NCI-H1092 (cell line): Measurements from ENCODE around the gene OPA1.

ENCODE experiments used
- DNase-seq: peaks from one replicate; lab custom pipeline; 2025; lab: John Stamatoyannopoulos, UW

OPA1 gene

GRCh38 chr3:193708270-193708669 is 115.3 kb downstream of the OPA1 start:
- DNase-seq, result no peak

- no peak for DNase-seq
Observed at GRCh38 chr3:193710286-193711165, 117.5 kb downstream of the OPA1 start.

- DNase-seq, result no peak
Observed at GRCh38 chr3:193711166-193711485, 118.1 kb downstream of the OPA1 start.

- no peak for DNase-seq
Observed at GRCh38 chr3:193711523-193711963, 118.5 kb downstream of the OPA1 start.

GRCh38 chr3:193711964-193712598 is 119.1 kb downstream of the OPA1 start:
- peak; percentile 96 for DNase-seq

- DNase-seq, result no peak
Observed at GRCh38 chr3:193712938-193713337, 119.9 kb downstream of the OPA1 start.

- no peak for DNase-seq
Observed at GRCh38 chr3:193714523-193715137, 121.6 kb downstream of the OPA1 start.

- no peak for DNase-seq
Observed at GRCh38 chr3:193716150-193716549, 123.1 kb downstream of the OPA1 start.

GRCh38 chr3:193719735-193720134 is 126.7 kb downstream of the OPA1 start:
- DNase-seq, result no peak

- DNase-seq, result no peak
Observed at GRCh38 chr3:193720169-193720568, 127.2 kb downstream of the OPA1 start.

- no peak for DNase-seq
Observed at GRCh38 chr3:193722566-193722965, 129.6 kb downstream of the OPA1 start.

- no peak for DNase-seq
Observed at GRCh38 chr3:193727089-193727488, 134.1 kb downstream of the OPA1 start.

GRCh38 chr3:193728429-193729087 is 135.6 kb downstream of the OPA1 start:
- DNase-seq, result no peak

GRCh38 chr3:193729088-193729465 is 136.1 kb downstream of the OPA1 start:
- no peak for DNase-seq

GRCh38 chr3:193729601-193730000 is 136.6 kb downstream of the OPA1 start:
- no peak for DNase-seq

- peak; percentile 28 for DNase-seq
Observed at GRCh38 chr3:193730511-193730910, 137.5 kb downstream of the OPA1 start.

GRCh38 chr3:193730976-193731375 is 138.0 kb downstream of the OPA1 start:
- no peak for DNase-seq

GRCh38 chr3:193731656-193732055 is 138.6 kb downstream of the OPA1 start:
- no peak for DNase-seq

GRCh38 chr3:193732391-193732790 is 139.4 kb downstream of the OPA1 start:
- no peak for DNase-seq

- no peak for DNase-seq
Observed at GRCh38 chr3:193732827-193733226, 139.8 kb downstream of the OPA1 start.

- no peak for DNase-seq
Observed at GRCh38 chr3:193734737-193735366, 141.8 kb downstream of the OPA1 start.

- no peak for DNase-seq
Observed at GRCh38 chr3:193735850-193736249, 142.8 kb downstream of the OPA1 start.
